ENCODE measurements around the gene RLBP1. TPM values are rescaled to one million over a fixed set of nuclear protein-coding genes. Genes with fewer than 3 reads are reported as not detected.

The RLBP1 gene
- not detected in 2 replicates for total RNA-seq

GRCh38 chr15:89221543-89221942 lies at the start of gene RLBP1:
Gene RLBP1 (minus strand): TSS chr15:89221579. CDS start chr15:89218975, 2,604 bp downstream.

GRCh38 chr15:89243691-89244573 lies 22.6 kb upstream of the RLBP1 start, which contains the start of gene FANCI:
Gene FANCI (plus strand): TSS chr15:89243979. CDS start chr15:89247648, 3,669 bp downstream.

Other genes starting within 250 kb of the RLBP1 start
- gene ABHD2, start 133.1 kb downstream of the RLBP1 start, total RNA-seq: 32.3 and 46.5 TPM in 2 replicates
- 1.9 and 3.8 TPM in 2 replicates for gene FANCI, start 22.4 kb upstream of the RLBP1 start, total RNA-seq
- gene POLG, start 113.2 kb upstream of the RLBP1 start, total RNA-seq: 30.7 and 40.3 TPM in 2 replicates